Gastrocnemius medialis (tissue), 4 donors: ENCODE data around the gene SNRK.

Experiments used
- CTCF ChIP-seq, 5 experiments: fragments of 450-650 bp in 3 of 5; fragments of 200-600 bp in 2 of 5; sonication (generic) in 2 of 5; IDR thresholded peaks in 4 of 5; conservative IDR thresholded peaks in 1 of 5; 1 replicate in 4 of 5; 2 replicates in 1 of 5; pipeline ENCODE4 v1.5.1; 2016 to 2019; ENCODE audit warnings: antibody characterized with exemption in 5 of 5, mild to moderate bottlenecking in 3 of 5, moderate library complexity in 3 of 5
- POLR2A ChIP-seq, 2 donors: fragments of 450-650 bp; IDR thresholded peaks; one replicate each; pipeline ENCODE4 v1.6.1; 2017; ENCODE audit warnings: antibody characterized with exemption in 2 of 2, mild to moderate bottlenecking in 2 of 2, moderate library complexity in 2 of 2

- TF ChIP-seq POLR2A (IDR thresholded peaks at IDR 0.05) (no peak), CTCF (IDR thresholded peaks at IDR 0.05 in 4 of 5, conservative IDR thresholded peaks at IDR 0.05 in 1 of 5) (no peak)
Observed at GRCh38 chr3:43260412-43260811, 25.9 kb upstream of the SNRK start.
